ENCODE measurements around the gene KCNN1. TPM values are rescaled to one million over a fixed set of nuclear protein-coding genes. Genes with fewer than 3 reads are reported as not detected.

KCNN1 gene
- total and polyA plus RNA-seq, 2 experiments from 2014 or later: 2.2 to 29.8 TPM

DNA sequence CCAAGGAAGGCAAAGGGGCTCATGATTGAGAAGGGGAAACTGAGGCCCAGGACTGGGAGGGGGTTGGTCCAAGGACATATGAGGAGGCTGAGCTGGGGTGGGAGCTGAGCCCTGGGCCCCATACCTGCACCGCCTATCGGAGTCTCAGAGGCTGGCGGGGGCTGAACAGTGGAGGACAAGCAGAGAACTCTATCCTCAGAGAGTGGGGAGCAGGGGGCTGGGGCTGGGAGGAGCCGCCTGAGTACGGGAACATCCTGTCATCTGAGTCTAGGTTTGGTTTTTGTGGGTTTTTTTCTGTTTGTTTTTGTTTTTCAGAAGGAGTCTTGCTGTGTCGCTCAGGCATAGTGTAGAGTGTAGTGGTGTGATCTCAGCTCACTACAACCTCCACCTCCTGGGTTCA lies 47.3 kb downstream of the KCNN1 start (continued):
- no peak for TF ChIP-seq ZNF331 (CRISPR knock-in tag; IDR thresholded peaks at IDR 0.05; ENCODE audit: low read depth)
- TF ChIP-seq, protein P1, sequence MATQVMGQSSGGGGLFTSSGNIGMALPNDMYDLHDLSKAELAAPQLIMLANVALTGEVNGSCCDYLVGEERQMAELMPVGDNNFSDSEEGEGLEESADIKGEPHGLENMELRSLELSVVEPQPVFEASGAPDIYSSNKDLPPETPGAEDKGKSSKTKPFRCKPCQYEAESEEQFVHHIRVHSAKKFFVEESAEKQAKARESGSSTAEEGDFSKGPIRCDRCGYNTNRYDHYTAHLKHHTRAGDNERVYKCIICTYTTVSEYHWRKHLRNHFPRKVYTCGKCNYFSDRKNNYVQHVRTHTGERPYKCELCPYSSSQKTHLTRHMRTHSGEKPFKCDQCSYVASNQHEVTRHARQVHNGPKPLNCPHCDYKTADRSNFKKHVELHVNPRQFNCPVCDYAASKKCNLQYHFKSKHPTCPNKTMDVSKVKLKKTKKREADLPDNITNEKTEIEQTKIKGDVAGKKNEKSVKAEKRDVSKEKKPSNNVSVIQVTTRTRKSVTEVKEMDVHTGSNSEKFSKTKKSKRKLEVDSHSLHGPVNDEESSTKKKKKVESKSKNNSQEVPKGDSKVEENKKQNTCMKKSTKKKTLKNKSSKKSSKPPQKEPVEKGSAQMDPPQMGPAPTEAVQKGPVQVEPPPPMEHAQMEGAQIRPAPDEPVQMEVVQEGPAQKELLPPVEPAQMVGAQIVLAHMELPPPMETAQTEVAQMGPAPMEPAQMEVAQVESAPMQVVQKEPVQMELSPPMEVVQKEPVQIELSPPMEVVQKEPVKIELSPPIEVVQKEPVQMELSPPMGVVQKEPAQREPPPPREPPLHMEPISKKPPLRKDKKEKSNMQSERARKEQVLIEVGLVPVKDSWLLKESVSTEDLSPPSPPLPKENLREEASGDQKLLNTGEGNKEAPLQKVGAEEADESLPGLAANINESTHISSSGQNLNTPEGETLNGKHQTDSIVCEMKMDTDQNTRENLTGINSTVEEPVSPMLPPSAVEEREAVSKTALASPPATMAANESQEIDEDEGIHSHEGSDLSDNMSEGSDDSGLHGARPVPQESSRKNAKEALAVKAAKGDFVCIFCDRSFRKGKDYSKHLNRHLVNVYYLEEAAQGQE (IDR thresholded peaks at IDR 0.05; ENCODE audit: unreplicated experiment): no peak
- TF ChIP-seq, protein P2, sequence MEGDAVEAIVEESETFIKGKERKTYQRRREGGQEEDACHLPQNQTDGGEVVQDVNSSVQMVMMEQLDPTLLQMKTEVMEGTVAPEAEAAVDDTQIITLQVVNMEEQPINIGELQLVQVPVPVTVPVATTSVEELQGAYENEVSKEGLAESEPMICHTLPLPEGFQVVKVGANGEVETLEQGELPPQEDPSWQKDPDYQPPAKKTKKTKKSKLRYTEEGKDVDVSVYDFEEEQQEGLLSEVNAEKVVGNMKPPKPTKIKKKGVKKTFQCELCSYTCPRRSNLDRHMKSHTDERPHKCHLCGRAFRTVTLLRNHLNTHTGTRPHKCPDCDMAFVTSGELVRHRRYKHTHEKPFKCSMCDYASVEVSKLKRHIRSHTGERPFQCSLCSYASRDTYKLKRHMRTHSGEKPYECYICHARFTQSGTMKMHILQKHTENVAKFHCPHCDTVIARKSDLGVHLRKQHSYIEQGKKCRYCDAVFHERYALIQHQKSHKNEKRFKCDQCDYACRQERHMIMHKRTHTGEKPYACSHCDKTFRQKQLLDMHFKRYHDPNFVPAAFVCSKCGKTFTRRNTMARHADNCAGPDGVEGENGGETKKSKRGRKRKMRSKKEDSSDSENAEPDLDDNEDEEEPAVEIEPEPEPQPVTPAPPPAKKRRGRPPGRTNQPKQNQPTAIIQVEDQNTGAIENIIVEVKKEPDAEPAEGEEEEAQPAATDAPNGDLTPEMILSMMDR (conservative IDR thresholded peaks at IDR 0.05; ENCODE audit: low read depth in 2 of 2): no peak

DNA sequence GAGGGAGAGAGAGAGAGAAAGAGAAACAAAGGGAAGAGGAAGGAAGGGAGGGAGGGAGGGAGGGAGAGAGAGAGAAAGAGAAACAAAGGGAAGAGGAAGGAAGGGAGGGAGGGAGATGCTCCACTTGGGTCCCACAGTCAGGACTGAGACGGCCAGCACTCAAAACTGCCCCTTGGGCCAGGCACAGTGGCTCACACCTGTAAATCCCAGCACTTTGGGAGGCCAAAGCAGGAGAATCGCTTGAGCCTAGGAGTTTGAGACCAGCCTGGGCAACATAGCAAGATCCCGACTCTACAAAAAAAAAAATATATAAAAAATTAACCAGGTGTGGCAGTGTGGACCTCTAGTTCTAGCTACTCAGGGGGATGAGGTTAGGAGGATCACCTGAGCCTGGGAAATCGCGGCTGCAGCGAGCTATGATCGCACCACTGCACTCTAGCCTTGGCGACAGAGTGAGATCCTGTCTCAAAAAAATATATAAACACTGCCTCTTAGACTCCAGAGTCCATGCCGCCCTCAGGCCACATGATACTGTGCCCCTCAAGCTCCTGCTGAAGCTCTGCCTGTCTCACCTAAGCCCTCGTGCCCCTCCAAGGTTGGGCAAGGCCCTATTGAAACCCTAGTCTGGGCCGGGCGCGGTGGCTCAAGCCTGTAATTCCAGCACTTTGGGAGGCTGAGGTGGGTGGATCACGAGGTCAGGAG lies 49.5 kb downstream of the KCNN1 start:
- H4K20me1 ChIP-seq (replicated peaks; ENCODE audit: insufficient read depth): no peaks in the 10 kb centered on the region
- no peak overlapping the region for H3K4me3 ChIP-seq
- H3K4me2 ChIP-seq: no peak overlapping the region
- H3K27ac ChIP-seq (ENCODE audit: low read depth): no peak overlapping the region
- no peaks in the 10 kb centered on the region for H3K9me3 Mint-ChIP-seq
- no peaks in the 10 kb centered on the region for H3K9me2 ChIP-seq (ENCODE audit: insufficient read depth)
- H3K4me1 ChIP-seq (ENCODE audit: insufficient read depth): no peaks in the 10 kb centered on the region
- H3K36me3 ChIP-seq (ENCODE audit: insufficient read depth): no peaks in the 10 kb centered on the region
- H3K36me3 Mint-ChIP-seq (ENCODE audit: low read depth): no peaks in the 10 kb centered on the region; the same call in 2 of the 3 replicates
- H3F3A ChIP-seq (replicated peaks; ENCODE audit: low read depth): no peaks in the 10 kb centered on the region
- no peaks in the 10 kb centered on the region for H3K79me2 ChIP-seq (replicated peaks; ENCODE audit: insufficient read depth)
- H3K4me3 Mint-ChIP-seq: no peak overlapping the region
- H3K27me3 ChIP-seq (ENCODE audit: insufficient read depth): no peaks in the 10 kb centered on the region
- peaks cover 10% of the 10 kb centered on the region for H3K27me3 Mint-ChIP-seq (ENCODE audit: insufficient read depth, low read depth, poor library complexity)
- DNase-seq (ENCODE audit: low spot score): no peak
- no peak for ATAC-seq
- no peaks in the 10 kb centered on the region; the same call in 2 of the 3 replicates for H3K4me1 Mint-ChIP-seq
- H2AFZ ChIP-seq: no peak overlapping the region
- H3K27ac Mint-ChIP-seq: no peak overlapping the region
- TF ChIP-seq ZNF331 (CRISPR knock-in tag; IDR thresholded peaks at IDR 0.05; ENCODE audit: low read depth) (no peak), EZH2phosphoT487 (IDR thresholded peaks at IDR 0.05; ENCODE audit: unreplicated experiment) (no peak)
- TF ChIP-seq, protein P1 (IDR thresholded peaks at IDR 0.05; ENCODE audit: unreplicated experiment): no peak
- TF ChIP-seq, protein P3, sequence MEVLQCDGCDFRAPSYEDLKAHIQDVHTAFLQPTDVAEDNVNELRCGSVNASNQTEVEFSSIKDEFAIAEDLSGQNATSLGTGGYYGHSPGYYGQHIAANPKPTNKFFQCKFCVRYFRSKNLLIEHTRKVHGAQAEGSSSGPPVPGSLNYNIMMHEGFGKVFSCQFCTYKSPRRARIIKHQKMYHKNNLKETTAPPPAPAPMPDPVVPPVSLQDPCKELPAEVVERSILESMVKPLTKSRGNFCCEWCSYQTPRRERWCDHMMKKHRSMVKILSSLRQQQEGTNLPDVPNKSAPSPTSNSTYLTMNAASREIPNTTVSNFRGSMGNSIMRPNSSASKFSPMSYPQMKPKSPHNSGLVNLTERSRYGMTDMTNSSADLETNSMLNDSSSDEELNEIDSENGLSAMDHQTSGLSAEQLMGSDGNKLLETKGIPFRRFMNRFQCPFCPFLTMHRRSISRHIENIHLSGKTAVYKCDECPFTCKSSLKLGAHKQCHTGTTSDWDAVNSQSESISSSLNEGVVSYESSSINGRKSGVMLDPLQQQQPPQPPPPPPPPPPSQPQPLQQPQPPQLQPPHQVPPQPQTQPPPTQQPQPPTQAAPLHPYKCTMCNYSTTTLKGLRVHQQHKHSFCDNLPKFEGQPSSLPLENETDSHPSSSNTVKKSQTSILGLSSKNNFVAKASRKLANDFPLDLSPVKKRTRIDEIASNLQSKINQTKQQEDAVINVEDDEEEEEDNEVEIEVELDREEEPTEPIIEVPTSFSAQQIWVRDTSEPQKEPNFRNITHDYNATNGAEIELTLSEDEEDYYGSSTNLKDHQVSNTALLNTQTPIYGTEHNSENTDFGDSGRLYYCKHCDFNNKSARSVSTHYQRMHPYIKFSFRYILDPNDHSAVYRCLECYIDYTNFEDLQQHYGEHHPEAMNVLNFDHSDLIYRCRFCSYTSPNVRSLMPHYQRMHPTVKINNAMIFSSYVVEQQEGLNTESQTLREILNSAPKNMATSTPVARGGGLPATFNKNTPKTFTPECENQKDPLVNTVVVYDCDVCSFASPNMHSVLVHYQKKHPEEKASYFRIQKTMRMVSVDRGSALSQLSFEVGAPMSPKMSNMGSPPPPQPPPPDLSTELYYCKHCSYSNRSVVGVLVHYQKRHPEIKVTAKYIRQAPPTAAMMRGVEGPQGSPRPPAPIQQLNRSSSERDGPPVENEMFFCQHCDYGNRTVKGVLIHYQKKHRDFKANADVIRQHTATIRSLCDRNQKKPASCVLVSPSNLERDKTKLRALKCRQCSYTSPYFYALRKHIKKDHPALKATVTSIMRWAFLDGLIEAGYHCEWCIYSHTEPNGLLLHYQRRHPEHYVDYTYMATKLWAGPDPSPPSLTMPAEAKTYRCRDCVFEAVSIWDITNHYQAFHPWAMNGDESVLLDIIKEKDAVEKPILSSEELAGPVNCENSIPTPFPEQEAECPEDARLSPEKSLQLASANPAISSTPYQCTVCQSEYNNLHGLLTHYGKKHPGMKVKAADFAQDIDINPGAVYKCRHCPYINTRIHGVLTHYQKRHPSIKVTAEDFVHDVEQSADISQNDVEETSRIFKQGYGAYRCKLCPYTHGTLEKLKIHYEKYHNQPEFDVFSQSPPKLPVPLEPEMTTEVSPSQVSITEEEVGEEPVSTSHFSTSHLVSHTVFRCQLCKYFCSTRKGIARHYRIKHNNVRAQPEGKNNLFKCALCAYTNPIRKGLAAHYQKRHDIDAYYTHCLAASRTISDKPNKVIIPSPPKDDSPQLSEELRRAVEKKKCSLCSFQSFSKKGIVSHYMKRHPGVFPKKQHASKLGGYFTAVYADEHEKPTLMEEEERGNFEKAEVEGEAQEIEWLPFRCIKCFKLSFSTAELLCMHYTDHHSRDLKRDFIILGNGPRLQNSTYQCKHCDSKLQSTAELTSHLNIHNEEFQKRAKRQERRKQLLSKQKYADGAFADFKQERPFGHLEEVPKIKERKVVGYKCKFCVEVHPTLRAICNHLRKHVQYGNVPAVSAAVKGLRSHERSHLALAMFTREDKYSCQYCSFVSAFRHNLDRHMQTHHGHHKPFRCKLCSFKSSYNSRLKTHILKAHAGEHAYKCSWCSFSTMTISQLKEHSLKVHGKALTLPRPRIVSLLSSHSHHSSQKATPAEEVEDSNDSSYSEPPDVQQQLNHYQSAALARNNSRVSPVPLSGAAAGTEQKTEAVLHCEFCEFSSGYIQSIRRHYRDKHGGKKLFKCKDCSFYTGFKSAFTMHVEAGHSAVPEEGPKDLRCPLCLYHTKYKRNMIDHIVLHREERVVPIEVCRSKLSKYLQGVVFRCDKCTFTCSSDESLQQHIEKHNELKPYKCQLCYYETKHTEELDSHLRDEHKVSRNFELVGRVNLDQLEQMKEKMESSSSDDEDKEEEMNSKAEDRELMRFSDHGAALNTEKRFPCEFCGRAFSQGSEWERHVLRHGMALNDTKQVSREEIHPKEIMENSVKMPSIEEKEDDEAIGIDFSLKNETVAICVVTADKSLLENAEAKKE (CRISPR knock-in tag; IDR thresholded peaks at IDR 0.05): no peak
- TF ChIP-seq, protein P4, sequence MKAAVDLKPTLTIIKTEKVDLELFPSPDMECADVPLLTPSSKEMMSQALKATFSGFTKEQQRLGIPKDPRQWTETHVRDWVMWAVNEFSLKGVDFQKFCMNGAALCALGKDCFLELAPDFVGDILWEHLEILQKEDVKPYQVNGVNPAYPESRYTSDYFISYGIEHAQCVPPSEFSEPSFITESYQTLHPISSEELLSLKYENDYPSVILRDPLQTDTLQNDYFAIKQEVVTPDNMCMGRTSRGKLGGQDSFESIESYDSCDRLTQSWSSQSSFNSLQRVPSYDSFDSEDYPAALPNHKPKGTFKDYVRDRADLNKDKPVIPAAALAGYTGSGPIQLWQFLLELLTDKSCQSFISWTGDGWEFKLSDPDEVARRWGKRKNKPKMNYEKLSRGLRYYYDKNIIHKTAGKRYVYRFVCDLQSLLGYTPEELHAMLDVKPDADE (IDR thresholded peaks at IDR 0.05): no peak
